NT2/D1 (cell line): ENCODE measurements around the gene GARIN5A.

Experiments
- DNase-seq: peaks from one replicate; pipeline ENCODE4 v3.0.0-alpha.2; 2011; ENCODE audit warnings: low read depth, low spot score
- H3K27me3 ChIP-seq: 2 replicates; pipeline ENCODE4 v1.6.0; 2011; ENCODE audit warnings: mild to moderate bottlenecking; ENCODE audit not compliant: insufficient read length, insufficient read depth
- H3K36me3 ChIP-seq: 2 replicates; pipeline ENCODE4 v1.6.1; 2011; ENCODE audit warnings: mild to moderate bottlenecking, low read length, mixed read lengths; ENCODE audit not compliant: insufficient read depth, insufficient read length
- H3K4me1 ChIP-seq: 2 replicates; pipeline ENCODE4 v1.5.1; 2011; ENCODE audit not compliant: insufficient read depth, insufficient read length
- H3K4me3 ChIP-seq: 2 replicates; pipeline ENCODE4 v1.5.1; 2011; ENCODE audit warnings: low read depth; ENCODE audit not compliant: insufficient read length
- H3K9ac ChIP-seq: 2 replicates; pipeline ENCODE4 v1.6.0; 2011; ENCODE audit warnings: low read depth; ENCODE audit not compliant: insufficient read length
- H3K9me3 ChIP-seq: 2 replicates; pipeline ENCODE4 v1.5.1; 2011; ENCODE audit warnings: mild to moderate bottlenecking, low read length; ENCODE audit not compliant: insufficient read depth
- SUZ12 ChIP-seq: IDR thresholded peaks from 2 replicates; pipeline ENCODE4 v1.6.1; 2011; ENCODE audit not compliant: insufficient read length, insufficient read depth; ENCODE audit errors: extremely low read depth
- YY1 ChIP-seq: IDR thresholded peaks from 2 replicates; pipeline ENCODE4 v1.6.1; 2011; ENCODE audit not compliant: insufficient read length, insufficient read depth
- ZNF274 ChIP-seq: IDR thresholded peaks from 2 replicates; pipeline ENCODE4 v1.6.1; 2011; ENCODE audit warnings: mild to moderate bottlenecking, low read depth, low read length

The GARIN5A gene

DNA sequence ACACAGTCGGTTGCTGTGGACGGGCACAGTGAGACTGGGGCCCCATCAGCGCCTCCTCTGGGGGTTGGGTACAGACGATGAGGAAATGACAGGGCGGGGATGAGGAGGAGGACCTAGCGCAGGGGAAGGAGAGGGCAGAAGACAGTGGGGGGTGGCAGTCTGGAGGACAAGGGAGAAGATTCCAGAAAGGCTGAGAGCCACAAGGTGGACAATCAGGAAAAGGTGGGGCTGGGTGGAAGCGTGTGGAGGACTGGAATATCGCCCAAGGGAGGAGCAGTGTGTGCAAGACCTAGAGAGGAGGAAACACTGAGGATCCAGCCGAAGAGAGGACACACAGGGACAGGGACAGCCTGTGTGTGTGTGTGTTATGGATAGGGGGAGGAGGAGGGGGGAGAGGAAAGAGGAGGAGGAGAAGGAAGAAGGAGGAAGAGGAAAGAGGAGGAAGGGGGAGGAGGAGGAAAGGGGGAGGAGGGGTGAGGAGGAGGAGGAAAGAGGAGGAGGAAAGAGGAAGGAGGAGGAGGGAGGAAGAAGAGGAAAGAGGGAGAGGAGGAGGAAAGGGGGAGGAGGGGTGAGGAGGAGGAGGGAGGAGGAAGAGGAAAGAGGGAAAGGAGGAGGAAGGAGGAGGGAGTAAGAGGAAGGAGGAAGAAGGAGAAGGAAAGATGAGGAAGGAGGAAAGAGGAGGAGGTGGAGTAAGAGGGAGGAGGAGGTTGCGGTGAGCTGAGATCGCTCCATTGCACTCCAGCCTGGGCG is 15.8 kb upstream of the GARIN5A start:
- no peak overlapping the region for H3K9ac ChIP-seq
- H3K27me3 ChIP-seq: peaks cover 70% of the 10 kb centered on the region
- H3K4me1 ChIP-seq: peaks cover 4% of the 10 kb centered on the region
- peaks cover 8% of the 10 kb centered on the region; the same call in 1 of the 2 replicates for H3K9me3 ChIP-seq
- H3K36me3 ChIP-seq: no peaks in the 10 kb centered on the region
- TF ChIP-seq SUZ12 (no peak), ZNF274 (no peak), YY1 (no peak)
- no peak overlapping the region for H3K4me3 ChIP-seq
- DNase-seq: no peak

DNA sequence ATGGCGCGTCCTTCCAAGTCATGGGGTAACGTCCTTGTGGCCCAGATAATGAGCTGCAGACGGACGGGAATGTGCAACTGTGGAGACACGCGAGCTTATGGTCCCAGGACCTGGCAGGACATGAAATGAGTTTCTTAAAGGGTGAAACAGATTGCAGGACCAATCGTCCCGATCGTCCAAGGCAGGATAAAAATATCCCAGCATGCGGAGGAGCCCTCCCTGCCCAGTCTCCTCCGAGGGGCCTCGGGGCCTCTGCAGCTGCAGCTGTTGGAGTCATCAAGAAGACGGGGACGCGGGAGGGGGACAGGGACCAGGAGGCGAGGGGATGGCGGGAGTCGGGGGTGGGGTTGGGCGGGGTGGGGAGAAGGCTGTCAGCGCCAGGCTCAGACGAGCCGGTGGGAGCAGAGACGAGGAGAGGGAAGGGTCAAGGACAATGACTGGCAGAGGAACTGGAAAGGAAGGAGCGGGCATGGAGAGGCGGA is 14.4 kb upstream of the GARIN5A start:
- Histone ChIP-seq H3K4me3 (no peak overlapping the region), H3K4me1 (peaks cover 4% of the 10 kb centered on the region), H3K9ac (no peak overlapping the region), H3K36me3 (no peaks in the 10 kb centered on the region), H3K9me3 (peaks cover 22% of the 10 kb centered on the region), H3K27me3 (peaks cover 58% of the 10 kb centered on the region)
- no peak for TF ChIP-seq YY1
- TF ChIP-seq ZNF274: no peak
- TF ChIP-seq SUZ12: no peak
- no peak for DNase-seq

DNA sequence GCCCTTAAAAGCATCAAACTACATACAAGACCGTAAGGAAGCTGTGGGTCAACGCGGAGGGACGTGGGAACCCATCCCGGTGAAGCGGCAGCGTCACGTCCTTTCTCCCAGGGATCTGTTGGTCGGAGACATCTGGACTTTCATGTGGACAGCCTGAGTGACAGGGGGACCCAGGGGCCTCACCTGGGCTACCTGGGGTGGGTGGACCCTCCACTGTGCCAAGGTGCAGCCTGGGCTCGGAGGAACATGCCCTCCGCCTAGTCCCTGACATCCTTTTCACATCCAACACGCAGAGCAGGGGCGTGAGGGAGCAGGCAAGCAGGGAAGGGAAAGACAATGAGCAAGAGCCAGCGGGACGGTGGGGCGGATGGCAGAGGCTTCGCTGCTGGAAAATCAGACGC is 13.8 kb upstream of the GARIN5A start:
- DNase-seq: no peak
- no peaks in the 10 kb centered on the region for H3K36me3 ChIP-seq
- no peak overlapping the region for H3K9ac ChIP-seq
- H3K4me1 ChIP-seq: peaks cover 4% of the 10 kb centered on the region
- peaks cover 28% of the 10 kb centered on the region for H3K9me3 ChIP-seq
- H3K27me3 ChIP-seq: peaks cover 55% of the 10 kb centered on the region
- TF ChIP-seq YY1: no peak
- TF ChIP-seq ZNF274: no peak
- TF ChIP-seq SUZ12: no peak
- H3K4me3 ChIP-seq: no peak overlapping the region

DNA sequence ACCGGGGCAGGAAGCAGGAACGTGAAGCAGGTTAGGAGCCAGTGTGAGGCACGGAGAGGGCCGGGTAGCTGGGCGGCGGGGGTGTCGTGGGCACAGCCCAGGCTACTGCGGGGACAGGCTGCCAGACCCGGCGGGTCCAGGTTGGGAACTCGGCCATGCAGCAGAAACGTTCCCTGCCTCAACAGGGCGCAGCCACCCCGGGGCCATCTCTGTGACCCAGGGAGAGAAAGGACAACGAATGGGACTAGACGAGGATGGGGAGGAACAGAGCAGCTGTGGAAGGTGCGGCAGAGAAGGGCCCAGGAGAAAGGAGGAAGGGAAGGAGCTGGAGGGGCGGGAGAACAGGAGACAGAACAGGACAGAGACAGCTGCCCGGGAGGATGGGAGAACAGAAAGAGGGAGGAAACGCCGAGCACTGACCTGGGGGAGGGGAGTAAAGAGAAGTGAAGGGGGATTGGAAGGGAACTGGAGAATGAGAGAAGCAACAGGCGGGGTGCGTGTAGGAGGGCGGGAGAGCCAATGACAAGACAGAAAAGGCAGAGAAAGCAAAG is 12.9 kb upstream of the GARIN5A start:
- no peak for TF ChIP-seq YY1
- no peak for TF ChIP-seq SUZ12
- TF ChIP-seq ZNF274: no peak
- Histone ChIP-seq H3K27me3 (peaks cover 46% of the 10 kb centered on the region), H3K9me3 (peaks cover 36% of the 10 kb centered on the region), H3K4me1 (peaks cover 4% of the 10 kb centered on the region), H3K4me3 (no peak overlapping the region), H3K36me3 (no peaks in the 10 kb centered on the region), H3K9ac (no peak overlapping the region)
- no peak for DNase-seq

- peaks cover 4% of the 10 kb centered on the region for H3K4me1 ChIP-seq
- TF ChIP-seq SUZ12 (no peak), YY1 (no peak), ZNF274 (no peak)
- H3K27me3 ChIP-seq: peaks cover 37% of the 10 kb centered on the region
- no peak overlapping the region for H3K9ac ChIP-seq
- no peak for DNase-seq
- H3K36me3 ChIP-seq: no peaks in the 10 kb centered on the region
- peaks cover 36% of the 10 kb centered on the region for H3K9me3 ChIP-seq
- no peak overlapping the region for H3K4me3 ChIP-seq
Measured at GRCh38 chr19:50488389-50489194, 11.9 kb upstream of the GARIN5A start.

- H3K27me3 ChIP-seq: peaks cover 21% of the 10 kb centered on the region
- peak; percentile 70 for DNase-seq
- peaks cover 2% of the 10 kb centered on the region for H3K4me1 ChIP-seq
- peaks cover 36% of the 10 kb centered on the region for H3K9me3 ChIP-seq
- H3K4me3 ChIP-seq: no peak overlapping the region
- no peak overlapping the region for H3K9ac ChIP-seq
- TF ChIP-seq SUZ12 (no peak), YY1 (no peak), ZNF274 (no peak)
- H3K36me3 ChIP-seq: no peaks in the 10 kb centered on the region
Measured at GRCh38 chr19:50486823-50487515, 10.3 kb upstream of the GARIN5A start.
